GM18909 (cell line): ENCODE data around the gene NQO2.
"Not testable (repeated sequence)": the region's sequence is repeated elsewhere in the genome, so short reads cannot be mapped to it uniquely, and the experiment has no call there.

Experiments used
- ATAC-seq: cut with Tn5 transposase; IDR thresholded peaks from one replicate; pipeline ENCODE4 v1.9.1; 2021; ENCODE audit warnings: mild to moderate bottlenecking; ENCODE audit not compliant: unreplicated experiment, poor library complexity

The NQO2 gene

GRCh38 chr6:3011158-3011557 is 11.5 kb downstream of the NQO2 start:
- no peak for ATAC-seq

- no peak for ATAC-seq
Observed at GRCh38 chr6:3011592-3011991, 11.9 kb downstream of the NQO2 start.

GRCh38 chr6:3013486-3013885 is 13.8 kb downstream of the NQO2 start:
- ATAC-seq = no peak

- no peak for ATAC-seq
Observed at GRCh38 chr6:3013901-3014674, 14.4 kb downstream of the NQO2 start.

GRCh38 chr6:3014675-3015066 is 15.0 kb downstream of the NQO2 start:
- no peak for ATAC-seq

- no peak for ATAC-seq
Observed at GRCh38 chr6:3015144-3015543, 15.4 kb downstream of the NQO2 start.

- no peak for ATAC-seq
Observed at GRCh38 chr6:3016473-3017280, 17.0 kb downstream of the NQO2 start.

- no peak for ATAC-seq
Observed at GRCh38 chr6:3017304-3017703, 17.6 kb downstream of the NQO2 start.

GRCh38 chr6:3019065-3019464 is 19.4 kb downstream of the NQO2 start:
- no peak for ATAC-seq

- no peak for ATAC-seq
Observed at GRCh38 chr6:3019749-3020320, 20.1 kb downstream of the NQO2 start.

- ATAC-seq = not testable (repeated sequence)
Observed at GRCh38 chr6:3020976-3021598, 21.4 kb downstream of the NQO2 start.

GRCh38 chr6:3022765-3023662 is 23.3 kb downstream of the NQO2 start:
- ATAC-seq = peak; percentile 9

- ATAC-seq = peak; percentile 78
Observed at GRCh38 chr6:3023663-3024483, 24.2 kb downstream of the NQO2 start.

- peak; percentile 77 for ATAC-seq
Observed at GRCh38 chr6:3026791-3027626, 27.3 kb downstream of the NQO2 start.

GRCh38 chr6:3028156-3028555 is 28.5 kb downstream of the NQO2 start:
- not testable (repeated sequence) for ATAC-seq

- ATAC-seq = no peak
Observed at GRCh38 chr6:3031857-3032640, 32.4 kb downstream of the NQO2 start.

GRCh38 chr6:3032986-3033385 is 33.3 kb downstream of the NQO2 start:
- ATAC-seq = no peak
